ENCODE measurements around the gene IL26. TPM values are rescaled to one million over a fixed set of nuclear protein-coding genes. Genes with fewer than 3 reads are reported as not detected.

Gene IL26
- total RNA-seq (not detected), polyA plus RNA-seq (under 1 TPM in 1 of 3 donors, not detected in 2; 0.54 TPM), total RNA-seq (0 reads per million in 6 experiments)

- DNase-seq: no peak
- Mint-ChIP-seq H3K36me3 (no peaks in the 10 kb centered on the region), H3K4me3 (no peak within 1 kb of the TSS), H3K27ac (peak within 1 kb of the TSS in 1 of 10 donors; percentile 6), H3K4me1 (peaks cover 3 to 9% (median 7%) of the 10 kb centered on the region in 4 donors), H3K9me3 (no peaks in the 10 kb centered on the region), H3K27me3 (no peaks in the 10 kb centered on the region)
- POLR2A ChIA-PET: no interaction called here
- no peak for ATAC-seq
These were observed at the start of gene IL26 for GRCh38 chr12:68225576-68226476. Gene IL26, minus strand, starts transcription at chr12:68225810. Its CDS starts 54 bp downstream, at chr12:68225756.

- POLR2A ChIA-PET: no interaction called here
These were observed 47.1 kb upstream of the IL26 start for GRCh38 chr12:68272732-68273131.

GRCh38 chr12:68271346-68271745, 45.7 kb upstream of the IL26 start:
- ATAC-seq: no peak
- Mint-ChIP-seq H3K4me1 (peaks cover 0 to 1% (median 0%) of the 10 kb centered on the region in 4 donors), H3K9me3 (no peaks in the 10 kb centered on the region), H3K27ac (no peak overlapping the region), H3K36me3 (no peaks in the 10 kb centered on the region), H3K4me3 (no peak overlapping the region), H3K27me3 (peaks cover 0 to 2% (median 0%) of the 10 kb centered on the region in 5 donors)
- DNase-seq: no peak
- POLR2A ChIA-PET: no interaction called here

More at GRCh38 chr12:68272732-68273131, 47.1 kb upstream of the IL26 start:
- DNase-seq: no peak
- H3K9me3 Mint-ChIP-seq: no peaks in the 10 kb centered on the region
- no peak overlapping the region for H3K4me3 Mint-ChIP-seq
- H3K27ac Mint-ChIP-seq: no peak overlapping the region
- no peak for ATAC-seq
- H3K4me1 Mint-ChIP-seq: peaks cover 0 to 4% (median 1%) of the 10 kb centered on the region in 4 donors
- H3K27me3 Mint-ChIP-seq: peaks cover 0 to 2% (median 0%) of the 10 kb centered on the region in 5 donors
- no peaks in the 10 kb centered on the region for H3K36me3 Mint-ChIP-seq

GRCh38 chr12:68270358-68270757, 44.7 kb upstream of the IL26 start:
- H3K27ac Mint-ChIP-seq: no peak overlapping the region

GRCh38 chr12:68269779-68270178, 44.2 kb upstream of the IL26 start:
- Mint-ChIP-seq H3K36me3 (no peaks in the 10 kb centered on the region), H3K27me3 (peaks cover 0 to 7% (median 2%) of the 10 kb centered on the region in 5 donors), H3K9me3 (peaks cover 0 to under 1% (median 0%) of the 10 kb centered on the region in 9 donors), H3K4me3 (no peak overlapping the region), H3K27ac (no peak overlapping the region), H3K4me1 (peaks cover 0 to 1% (median 0%) of the 10 kb centered on the region in 4 donors)
- ATAC-seq (no peak), DNase-seq (no peak)
- POLR2A ChIA-PET: interaction anchor here (0.7 to 1.1 kb wide), 2 partner anchors 52 to 639 kb away, joined by 3 to 5 read pairs; no protein-coding TSS in a partner anchor

More at GRCh38 chr12:68270358-68270757, 44.7 kb upstream of the IL26 start:
- POLR2A ChIA-PET: interaction anchor here (1.1 kb wide), 1 partner anchor 51 kb away, joined by 5 read pairs; no protein-coding TSS in a partner anchor
- Mint-ChIP-seq H3K36me3 (no peaks in the 10 kb centered on the region), H3K9me3 (no peaks in the 10 kb centered on the region), H3K4me3 (no peak overlapping the region), H3K4me1 (peaks cover 0 to 1% (median 0%) of the 10 kb centered on the region in 4 donors), H3K27me3 (peaks cover 0 to 2% (median 2%) of the 10 kb centered on the region in 5 donors)
- no peak for ATAC-seq
- no peak for DNase-seq

GRCh38 chr12:68268967-68269366, 43.4 kb upstream of the IL26 start:
- peaks cover 0 to 1% (median 0%) of the 10 kb centered on the region in 4 donors for H3K4me1 Mint-ChIP-seq
- no peak overlapping the region for H3K4me3 Mint-ChIP-seq
- DNase-seq: no peak
- ATAC-seq: no peak
- H3K27me3 Mint-ChIP-seq: peaks cover 0 to 8% (median 2%) of the 10 kb centered on the region in 5 donors
- H3K9me3 Mint-ChIP-seq: peaks cover 0 to 2% (median 0%) of the 10 kb centered on the region in 9 donors
- H3K36me3 Mint-ChIP-seq: no peaks in the 10 kb centered on the region
- POLR2A ChIA-PET: interaction anchor here (0.7 to 1.1 kb wide), 2 partner anchors 53 to 639 kb away, joined by 3 to 5 read pairs; no protein-coding TSS in a partner anchor
- H3K27ac Mint-ChIP-seq: no peak overlapping the region

- Mint-ChIP-seq H3K27ac (peak overlapping the region in 1 of 10 donors; percentile 26), H3K4me1 (peaks cover 0 to 1% (median 0%) of the 10 kb centered on the region in 4 donors), H3K9me3 (peaks cover 0 to 2% (median 0%) of the 10 kb centered on the region in 9 donors), H3K4me3 (no peak overlapping the region), H3K36me3 (no peaks in the 10 kb centered on the region), H3K27me3 (peaks cover 0 to 8% (median 4%) of the 10 kb centered on the region in 5 donors)
- POLR2A ChIA-PET: no interaction called here
- DNase-seq: peak in 1 of 10 donors; percentile 6
- ATAC-seq: no peak
These were observed 42.3 kb upstream of the IL26 start for GRCh38 chr12:68267892-68268396.

- POLR2A ChIA-PET: no interaction called here
- no peak for DNase-seq
- Mint-ChIP-seq H3K36me3 (no peaks in the 10 kb centered on the region), H3K4me1 (peaks cover 3 to 15% (median 12%) of the 10 kb centered on the region in 4 donors), H3K9me3 (peaks cover 0 to 2% (median 0%) of the 10 kb centered on the region in 9 donors), H3K27ac (no peak overlapping the region), H3K4me3 (no peak overlapping the region), H3K27me3 (peaks cover 0 to 8% (median 4%) of the 10 kb centered on the region in 5 donors)
- no peak for ATAC-seq
These were observed 39.2 kb upstream of the IL26 start for GRCh38 chr12:68264857-68265256.

GRCh38 chr12:68264158-68264855, 38.7 kb upstream of the IL26 start:
- ATAC-seq: no peak
- DNase-seq: no peak
- no peaks in the 10 kb centered on the region for H3K36me3 Mint-ChIP-seq
- peaks cover 0 to 6% (median 4%) of the 10 kb centered on the region in 5 donors for H3K27me3 Mint-ChIP-seq
- H3K27ac Mint-ChIP-seq: no peak overlapping the region
- no peak overlapping the region for H3K4me3 Mint-ChIP-seq
- peaks cover 5 to 20% (median 16%) of the 10 kb centered on the region in 4 donors for H3K4me1 Mint-ChIP-seq
- H3K9me3 Mint-ChIP-seq: peaks cover 0 to 2% (median 0%) of the 10 kb centered on the region in 9 donors
- POLR2A ChIA-PET: no interaction called here

GRCh38 chr12:68263366-68263765, 37.8 kb upstream of the IL26 start:
- ATAC-seq (no peak), DNase-seq (no peak)
- H3K27ac Mint-ChIP-seq: no peak overlapping the region

GRCh38 chr12:68261896-68262295, 36.3 kb upstream of the IL26 start:
- no peak for DNase-seq
- Mint-ChIP-seq H3K9me3 (peaks cover 0 to 2% (median 0%) of the 10 kb centered on the region in 9 donors), H3K27ac (no peak overlapping the region), H3K36me3 (no peaks in the 10 kb centered on the region), H3K27me3 (peaks cover 0 to 6% (median 5%) of the 10 kb centered on the region in 5 donors), H3K4me1 (peaks cover 5 to 24% (median 17%) of the 10 kb centered on the region in 4 donors), H3K4me3 (no peak overlapping the region)
- POLR2A ChIA-PET: no interaction called here
- no peak for ATAC-seq

More at GRCh38 chr12:68263366-68263765, 37.8 kb upstream of the IL26 start:
- Mint-ChIP-seq H3K4me1 (peaks cover 5 to 24% (median 17%) of the 10 kb centered on the region in 4 donors), H3K36me3 (no peaks in the 10 kb centered on the region), H3K27me3 (peaks cover 0 to 6% (median 4%) of the 10 kb centered on the region in 5 donors), H3K9me3 (peaks cover 0 to 2% (median 0%) of the 10 kb centered on the region in 9 donors), H3K4me3 (no peak overlapping the region)
- POLR2A ChIA-PET: no interaction called here

- Mint-ChIP-seq H3K9me3 (peaks cover 0 to 2% (median 0%) of the 10 kb centered on the region in 9 donors), H3K4me3 (no peak overlapping the region), H3K27ac (no peak overlapping the region), H3K4me1 (peaks cover 5 to 24% (median 17%) of the 10 kb centered on the region in 4 donors), H3K27me3 (peaks cover 0 to 5% (median 4%) of the 10 kb centered on the region in 5 donors), H3K36me3 (no peaks in the 10 kb centered on the region)
- DNase-seq (no peak), ATAC-seq (no peak)
- POLR2A ChIA-PET: no interaction called here
These were observed 34.5 kb upstream of the IL26 start for GRCh38 chr12:68260153-68260552.
